Activated CD4-positive, alpha-beta T cell treated with anti-CD3 and anti-CD28 coated beads, Interleukin-2, amount 10 ng/mL, durations not matched to agents 7 days and 5 days (primary cell): ENCODE measurements around the gene TULP1. TPM values are rescaled to one million over a fixed set of nuclear protein-coding genes. Genes with fewer than 3 reads are reported as not detected.

Source experiments
- microRNA-seq: library from miRNA; unstranded; fragments of <30 nt; microRNA quantifications from one replicate; pipeline ENCODE4 v1.2.0, GENCODE V29; 2021; ENCODE audit warnings: borderline microRNAs expressed, borderline replicate concordance
- total RNA-seq, 2 experiments: library from RNA; stranded (reverse); gene quantifications; one replicate each; pipeline ENCODE4 v1.2.3, GENCODE V29; 2021

The TULP1 gene
- total RNA-seq, 2 experiments from 2014 or later, result not detected

Small RNA genes within 50 kb of the gene (microRNA-seq; reads per million reads assigned to microRNA genes)
- 0.63 reads per million for gene MIR7111

Other genes with a start within 250 kb of the TULP1 start
- gene DEF6, start 215.1 kb downstream of the TULP1 start, total RNA-seq, result 100 to 1,000 TPM; 186 to 219 TPM
- gene PPARD, start 170.3 kb downstream of the TULP1 start, total RNA-seq, result 10 to 100 TPM; 24.4 to 25.8 TPM
- 10 to 100 TPM; 11.7 to 13.0 TPM for gene FANCE, start 60.6 kb downstream of the TULP1 start, total RNA-seq
- 1,000 to 10,000 TPM; 1,411 to 1,499 TPM for gene RPL10A, start 44.5 kb downstream of the TULP1 start, total RNA-seq
- under 1 TPM; 0.07 to 0.12 TPM for gene TEAD3, start 15.8 kb downstream of the TULP1 start, total RNA-seq
- gene FKBP5, start 176.0 kb upstream of the TULP1 start, total RNA-seq, result 100 to 1,000 TPM in 1 of 2 experiments, 10 to 100 TPM in 1; 94.2 to 100 TPM
- 1 to 10 TPM; 1.2 to 1.6 TPM for gene ARMC12, start 224.1 kb upstream of the TULP1 start, total RNA-seq